ENCODE measurements around the gene NTPCR. TPM values are rescaled to one million over a fixed set of nuclear protein-coding genes. Genes with fewer than 3 reads are reported as not detected.
A peak's percentile ranks its signal among the peaks of the same experiment; 100 is the strongest.

The NTPCR gene
- total RNA-seq, 3 donors from 2014 or later, result 36.5 to 49.9 (median 46.4) TPM

- Histone ChIP-seq H3K4me1 (ENCODE audit: low read depth) (no peaks in the 10 kb centered on the region), H3K4me3 (no peak overlapping the region), H3K36me3 (ENCODE audit: low read depth) (peaks cover 7% of the 10 kb centered on the region), H3K9me3 (peaks cover 9% of the 10 kb centered on the region)
- TF ChIP-seq CTCF (IDR thresholded peaks at IDR 0.05), result no peak
- intact Hi-C loops (cut with DNase I, micrococcal nuclease), result no loop called here
- no peak for ATAC-seq
- no peak for DNase-seq
Observed at GRCh38 chr1:232973652-232974611, 23.5 kb downstream of the NTPCR start.

GRCh38 chr1:232974971-232975370 lies 24.6 kb downstream of the NTPCR start:
- Histone ChIP-seq H3K4me3 (no peak overlapping the region), H3K9me3 (peaks cover 9% of the 10 kb centered on the region), H3K36me3 (ENCODE audit: low read depth) (peaks cover 7% of the 10 kb centered on the region), H3K4me1 (ENCODE audit: low read depth) (no peaks in the 10 kb centered on the region)
- intact Hi-C loops (cut with DNase I, micrococcal nuclease), result no loop called here
- DNase-seq (no peak), ATAC-seq (no peak)
- no peak for TF ChIP-seq CTCF (IDR thresholded peaks at IDR 0.05)

- H3K4me1 ChIP-seq (ENCODE audit: low read depth), result no peaks in the 10 kb centered on the region
- peaks cover 2% of the 10 kb centered on the region for H3K36me3 ChIP-seq (ENCODE audit: low read depth)
- DNase-seq (no peak), ATAC-seq (peak; percentile 38)
- TF ChIP-seq CTCF (IDR thresholded peaks at IDR 0.05), result no peak
- H3K4me3 ChIP-seq, result no peak overlapping the region
- H3K9me3 ChIP-seq, result peaks cover 8% of the 10 kb centered on the region
- intact Hi-C loops (cut with DNase I, micrococcal nuclease), result no loop called here
Observed at GRCh38 chr1:232978091-232978634, 27.8 kb downstream of the NTPCR start.

- H3K9me3 ChIP-seq, result peaks cover 2% of the 10 kb centered on the region
- intact Hi-C loops (cut with DNase I, micrococcal nuclease), result no loop called here
- DNase-seq (no peak), ATAC-seq (peak; percentile 23)
- no peaks in the 10 kb centered on the region for H3K4me1 ChIP-seq (ENCODE audit: low read depth)
- no peak for TF ChIP-seq CTCF (IDR thresholded peaks at IDR 0.05)
- H3K4me3 ChIP-seq, result no peak overlapping the region
- no peaks in the 10 kb centered on the region for H3K36me3 ChIP-seq (ENCODE audit: low read depth)
Observed at GRCh38 chr1:232978815-232979214, 28.4 kb downstream of the NTPCR start.

GRCh38 chr1:232979558-232979957 lies 29.1 kb downstream of the NTPCR start:
- TF ChIP-seq CTCF (IDR thresholded peaks at IDR 0.05), result no peak
- no peak for DNase-seq
- ATAC-seq, result no peak
- no peaks in the 10 kb centered on the region for H3K9me3 ChIP-seq
- intact Hi-C loops (cut with DNase I, micrococcal nuclease), result no loop called here
- H3K4me3 ChIP-seq, result no peak overlapping the region
- H3K36me3 ChIP-seq (ENCODE audit: low read depth), result no peaks in the 10 kb centered on the region
- H3K4me1 ChIP-seq (ENCODE audit: low read depth), result no peaks in the 10 kb centered on the region

Data from mucosa of descending colon (tissue), 3 donors.